WERI-Rb-1 (cell line): ENCODE measurements around the gene TGFBR3.

ENCODE experiments used
- DNase-seq: peaks from one replicate; pipeline ENCODE4 v3.0.0-alpha.2; 2020
- H3K27ac ChIP-seq: fragments of 250-450 bp; sonication (Bioruptor Pico); 2 replicates; pipeline ENCODE4 v1.5.1; 2020; ENCODE audit warnings: mild to moderate bottlenecking, moderate library complexity
- H3K27me3 ChIP-seq: fragments of 250-450 bp; sonication (Bioruptor Pico); 2 replicates; pipeline ENCODE4 v1.5.1; 2021; ENCODE audit warnings: mild to moderate bottlenecking, low read depth, moderate library complexity; ENCODE audit not compliant: insufficient read depth, severe bottlenecking
- H3K36me3 ChIP-seq: fragments of 250-450 bp; sonication (Bioruptor Pico); 2 replicates; pipeline ENCODE4 v1.5.1; 2020; ENCODE audit warnings: mild to moderate bottlenecking, moderate library complexity
- H3K4me3 ChIP-seq: 2 replicates; pipeline ENCODE4 v1.5.1; 2011; ENCODE audit warnings: low read depth, mild to moderate bottlenecking, control low read depth, low read length
- H3K9me3 ChIP-seq: fragments of 250-450 bp; sonication (Bioruptor Pico); 2 replicates; pipeline ENCODE4 v1.5.1; 2021; ENCODE audit warnings: mild to moderate bottlenecking, moderate library complexity; ENCODE audit not compliant: severe bottlenecking
- CTCF ChIP-seq: IDR thresholded peaks from 2 replicates; pipeline ENCODE4 v1.5.1; 2011; ENCODE audit warnings: low read depth, mild to moderate bottlenecking, control low read depth, inconsistent platforms, low read length

TGFBR3 gene

GRCh38 chr1:91777196-91777595 lies 108.8 kb downstream of the TGFBR3 start:
- H3K9me3 ChIP-seq = no peaks in the 10 kb centered on the region
- H3K4me3 ChIP-seq = no peak overlapping the region
- H3K27ac ChIP-seq = no peak overlapping the region
- DNase-seq = no peak
- TF ChIP-seq CTCF = no peak
- H3K36me3 ChIP-seq = no peaks in the 10 kb centered on the region
- H3K27me3 ChIP-seq = no peaks in the 10 kb centered on the region

- no peak overlapping the region for H3K27ac ChIP-seq
- no peaks in the 10 kb centered on the region for H3K36me3 ChIP-seq
- TF ChIP-seq CTCF = no peak
- no peaks in the 10 kb centered on the region for H3K9me3 ChIP-seq
- no peak overlapping the region for H3K4me3 ChIP-seq
- H3K27me3 ChIP-seq = no peaks in the 10 kb centered on the region
- DNase-seq = no peak
These were observed 109.7 kb downstream of the TGFBR3 start for GRCh38 chr1:91776068-91776794.

DNA sequence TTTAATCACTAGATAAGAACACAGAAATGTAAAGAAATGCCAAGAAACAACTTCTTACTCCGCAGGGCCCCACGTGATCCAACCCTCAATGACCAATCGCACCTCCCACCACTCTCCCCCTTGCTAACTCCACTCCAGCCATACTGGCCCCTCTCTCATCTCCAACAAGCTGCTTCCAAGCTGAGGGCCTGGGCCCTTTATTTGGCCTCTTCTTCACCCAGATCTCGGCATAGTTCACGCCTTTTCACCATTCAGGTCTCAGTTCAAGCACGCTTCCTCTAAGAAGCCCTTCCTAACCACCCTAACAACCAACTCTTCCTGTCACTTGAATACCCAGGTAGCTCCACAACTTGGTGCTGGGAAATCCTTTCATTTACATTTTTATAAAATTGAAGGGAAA lies 110.7 kb downstream of the TGFBR3 start:
- TF ChIP-seq CTCF = no peak
- H3K9me3 ChIP-seq = no peaks in the 10 kb centered on the region
- no peak overlapping the region for H3K27ac ChIP-seq
- no peak for DNase-seq
- no peaks in the 10 kb centered on the region for H3K27me3 ChIP-seq
- H3K4me3 ChIP-seq = no peak overlapping the region
- no peaks in the 10 kb centered on the region for H3K36me3 ChIP-seq

DNA sequence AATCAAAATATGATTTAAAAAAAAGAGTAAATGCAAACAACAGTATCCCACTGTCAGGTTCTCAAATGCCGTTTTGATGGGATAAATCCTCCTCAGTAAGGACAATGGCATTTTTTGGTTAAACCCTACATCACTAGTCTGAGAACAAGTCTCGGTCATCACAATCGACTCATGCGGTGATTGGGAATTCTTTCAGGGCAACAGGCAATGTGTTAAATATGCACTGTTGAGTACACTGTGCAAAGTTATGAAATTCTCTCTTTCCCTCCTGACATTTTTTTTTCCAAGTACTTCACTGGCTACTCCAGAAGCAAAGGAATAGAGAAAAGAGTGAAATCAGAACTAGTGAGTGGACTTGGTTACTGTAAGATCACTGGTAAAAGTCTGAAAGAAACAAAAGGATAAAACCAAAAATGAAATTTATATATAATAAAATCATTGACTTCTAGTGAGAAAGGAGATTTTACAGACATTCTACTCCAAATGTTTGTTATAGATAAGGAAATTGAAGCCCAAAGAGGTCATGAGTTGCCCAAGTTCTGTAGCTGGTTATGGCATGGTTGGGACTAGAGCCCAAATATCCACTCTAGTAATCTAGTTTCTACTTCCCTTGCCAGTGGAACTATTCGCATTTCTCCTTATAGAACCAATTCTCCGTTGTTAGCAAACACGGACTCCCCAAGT lies 111.3 kb downstream of the TGFBR3 start:
- DNase-seq = no peak
- no peaks in the 10 kb centered on the region for H3K27me3 ChIP-seq
- no peak overlapping the region for H3K4me3 ChIP-seq
- no peaks in the 10 kb centered on the region for H3K36me3 ChIP-seq
- TF ChIP-seq CTCF = no peak
- H3K9me3 ChIP-seq = no peaks in the 10 kb centered on the region
- no peak overlapping the region for H3K27ac ChIP-seq

DNA sequence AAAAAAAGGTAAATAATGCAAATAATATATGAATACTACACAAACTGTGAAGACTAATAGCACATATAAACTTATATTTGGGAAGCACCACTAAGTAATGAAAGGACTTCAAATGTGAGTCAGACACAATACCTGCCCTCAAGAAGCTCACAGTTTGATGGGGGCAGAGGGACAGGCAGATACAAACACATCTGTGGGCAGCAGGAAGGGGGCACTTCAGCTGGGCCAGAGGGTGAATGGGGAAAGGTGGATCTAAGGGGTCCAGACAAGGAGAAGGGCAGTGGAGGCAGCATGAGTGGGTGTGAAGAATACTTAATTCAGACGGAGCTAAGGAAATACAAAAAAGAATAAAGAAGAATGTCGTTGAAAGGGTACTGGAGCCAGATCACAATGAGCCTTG lies 114.2 kb downstream of the TGFBR3 start:
- H3K4me3 ChIP-seq = no peak overlapping the region
- H3K27me3 ChIP-seq = no peaks in the 10 kb centered on the region
- no peaks in the 10 kb centered on the region for H3K36me3 ChIP-seq
- no peak overlapping the region for H3K27ac ChIP-seq
- DNase-seq = no peak
- no peak for TF ChIP-seq CTCF
- no peaks in the 10 kb centered on the region for H3K9me3 ChIP-seq
